Mesenteric fat pad (tissue), 1 donor: Measurements from ENCODE around the gene ATP11B. TPM values are rescaled to one million over a fixed set of nuclear protein-coding genes. Genes with fewer than 3 reads are reported as not detected.
"Not testable (repeated sequence)": the region's sequence is repeated elsewhere in the genome, so short reads cannot be mapped to it uniquely, and the experiment has no call there.

Experiments used
- DNase-seq: peaks from one replicate; pipeline ENCODE4 v3.0.0-alpha.2; 2020; ENCODE audit warnings: low spot score
- total RNA-seq: library from RNA; stranded (reverse); fragmentation: NEBNext Ultra II Directional; extraction: Animal tissue kit (Norgen Biotek cat#: 25700); gene quantifications from one replicate; pipeline ENCODE4 v1.2.1, GENCODE V29; 2021
- donor health status: DM: yes; HTN: yes; CAD: no.

The ATP11B gene
- total RNA-seq, 1 donor from 2014 or later = 82.5 TPM

DNA sequence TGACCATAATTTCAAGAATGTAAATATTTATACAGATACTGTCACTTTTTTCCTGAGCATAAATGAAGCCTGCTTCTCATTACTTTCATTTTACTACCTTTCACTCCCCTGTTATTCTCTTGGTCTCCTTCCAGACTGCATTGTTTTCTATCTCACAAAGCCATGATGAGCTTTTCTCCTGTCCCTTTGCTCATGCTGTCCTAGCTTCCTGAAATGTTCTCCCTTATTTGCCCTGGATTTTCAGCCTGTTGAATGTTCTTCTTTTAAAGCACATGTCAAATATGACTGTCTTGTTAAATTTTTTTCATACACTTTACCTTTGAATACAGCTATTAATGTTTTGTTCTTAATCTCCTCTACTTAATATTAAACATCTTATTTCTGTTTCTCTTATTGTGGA is 31.7 kb downstream of the ATP11B start:
- DNase-seq = no peak

DNA sequence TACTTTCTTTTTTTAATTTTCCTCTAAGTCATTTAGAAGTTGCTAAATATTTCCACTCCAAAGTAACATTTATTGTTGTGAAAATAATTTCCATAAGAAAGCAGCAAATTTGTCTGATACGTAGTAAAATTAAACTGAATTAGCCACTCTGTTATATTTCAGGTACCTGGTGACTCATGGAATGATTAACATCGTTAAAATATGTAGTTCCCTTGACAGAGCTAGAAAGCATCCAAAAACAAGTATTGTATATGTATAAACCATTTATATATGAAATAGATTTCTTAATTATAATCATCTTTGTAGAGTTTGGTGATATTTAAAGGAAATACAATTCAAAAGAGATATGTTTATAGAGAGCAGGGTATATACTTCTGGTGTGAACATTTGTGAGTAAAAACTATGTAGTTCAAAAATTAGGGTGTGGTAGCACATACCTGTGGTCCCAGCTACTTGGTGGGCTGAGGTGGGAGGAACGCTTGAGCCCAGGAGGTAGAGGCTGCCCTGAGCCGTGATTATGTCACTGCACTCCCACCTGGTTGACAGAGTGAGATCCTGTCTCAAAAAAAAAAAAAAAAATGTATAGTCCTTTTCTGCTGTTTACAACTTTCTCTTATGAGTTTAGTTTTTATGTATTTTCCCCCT is 36.6 kb downstream of the ATP11B start:
- no peak for DNase-seq

GRCh38 chr3:182837855-182838454 is 44.7 kb downstream of the ATP11B start:
- DNase-seq = no peak

DNA sequence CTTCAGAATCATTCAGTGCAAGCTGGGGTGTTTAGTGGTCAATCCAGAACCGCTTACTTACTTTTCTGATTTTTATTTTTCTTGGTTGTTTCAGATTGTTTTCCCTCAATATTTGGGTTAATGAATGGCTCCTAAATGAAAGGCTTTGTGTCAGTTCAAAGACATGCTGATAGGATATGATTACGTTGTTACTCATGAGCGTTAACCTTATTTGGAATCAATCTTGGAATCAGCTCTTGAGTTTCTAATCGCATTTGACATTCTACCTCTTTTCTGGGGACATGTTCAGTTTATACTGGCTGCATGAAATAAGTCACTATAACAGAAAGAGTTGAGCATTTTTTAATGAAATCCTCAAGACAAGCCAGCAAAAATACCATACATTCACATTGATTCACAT is 50.2 kb downstream of the ATP11B start:
- DNase-seq = no peak

- no peak for DNase-seq
Observed at GRCh38 chr3:182848906-182849305, 55.6 kb downstream of the ATP11B start.

DNA sequence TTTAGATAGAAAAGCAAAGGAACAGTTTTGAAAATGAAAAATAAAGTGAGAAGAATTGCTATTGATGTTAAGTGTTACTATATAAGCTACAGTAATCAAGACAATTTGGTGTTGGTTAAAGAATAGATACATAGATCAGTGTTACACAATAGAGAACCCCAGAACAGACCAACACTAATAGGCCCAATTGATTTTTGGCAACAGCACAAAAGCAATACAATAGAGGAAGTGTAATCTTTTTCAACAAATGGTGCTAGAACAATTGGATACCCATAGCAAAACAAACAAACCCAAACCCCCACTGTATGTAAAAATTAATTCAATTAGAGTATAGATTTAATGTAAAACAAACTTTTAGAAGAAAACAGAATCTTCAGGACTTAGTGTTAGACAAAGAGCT is 61.8 kb downstream of the ATP11B start:
- no peak for DNase-seq

DNA sequence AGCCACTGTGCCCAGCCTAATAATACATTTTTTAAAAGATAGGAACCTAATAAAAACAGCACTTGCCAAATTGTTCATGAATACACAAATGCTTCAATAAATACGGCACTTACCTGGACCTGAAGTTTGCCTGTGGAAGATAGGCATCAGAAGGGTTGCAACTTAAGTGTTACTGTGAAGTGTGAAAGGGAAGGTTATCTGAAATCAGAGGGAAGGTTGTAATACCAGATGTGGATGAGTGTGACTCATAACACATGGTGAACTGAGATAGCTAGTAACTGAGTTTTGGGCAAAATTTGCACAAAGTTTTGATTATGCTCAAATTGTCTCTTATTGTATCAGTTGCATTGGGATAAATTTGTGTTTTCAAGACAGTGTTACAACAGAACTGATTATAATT is 68.0 kb downstream of the ATP11B start:
- DNase-seq = no peak

DNA sequence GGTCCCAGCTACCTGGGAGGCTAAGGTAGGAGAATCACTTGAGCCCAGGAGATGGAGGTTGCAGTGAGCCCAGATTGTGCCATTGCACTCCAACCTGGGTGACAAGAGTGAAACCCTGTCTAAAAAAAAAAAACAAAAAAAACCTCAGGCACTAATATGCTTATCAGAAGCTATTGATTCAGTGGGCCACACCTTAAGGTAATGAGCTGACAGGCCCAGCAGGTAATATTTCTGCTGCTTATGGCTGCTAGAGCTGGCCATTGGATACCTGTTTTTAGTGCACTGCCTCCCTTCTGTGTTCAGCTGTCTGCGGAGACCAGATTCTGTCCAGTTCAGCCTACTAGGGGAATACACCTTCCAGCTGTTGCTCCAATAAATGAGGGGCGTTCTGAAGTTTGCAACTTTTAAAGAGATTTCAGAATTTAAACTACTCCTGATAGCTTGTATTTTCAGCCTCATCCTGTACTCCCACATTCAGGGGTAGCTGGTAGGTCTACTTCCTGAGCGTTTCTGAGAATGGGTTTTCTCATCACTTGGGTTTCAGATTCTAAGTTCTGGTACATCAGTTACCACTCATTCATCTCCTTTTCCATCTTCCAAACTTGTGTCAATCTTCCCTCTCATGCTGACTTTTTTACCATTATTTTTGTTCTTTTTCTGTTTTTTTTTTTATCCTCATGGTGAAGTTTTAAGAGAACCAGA is 69.0 kb downstream of the ATP11B start:
- no peak for DNase-seq

- DNase-seq = no peak
Observed at GRCh38 chr3:182869059-182869458, 75.8 kb downstream of the ATP11B start.

DNA sequence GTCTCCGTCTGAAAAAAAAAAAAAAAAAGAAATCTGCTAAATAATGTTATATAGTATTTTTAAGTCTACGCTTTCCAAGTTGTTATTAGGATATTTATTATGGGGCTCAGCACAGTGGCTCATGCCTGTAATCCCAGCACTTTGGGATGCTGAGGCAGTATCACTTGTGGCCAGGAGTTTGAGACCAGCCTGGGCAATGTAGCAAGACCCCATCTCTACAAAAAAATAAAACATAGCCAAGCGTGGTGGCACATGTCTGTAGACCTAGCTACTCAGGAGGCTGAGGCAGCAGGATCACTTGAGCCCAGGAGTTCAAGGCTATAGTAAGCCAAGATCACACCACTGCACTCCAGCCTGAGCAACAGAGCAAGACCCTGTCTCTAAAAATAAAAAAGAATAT is 77.6 kb downstream of the ATP11B start:
- DNase-seq = not testable (repeated sequence)

- DNase-seq = no peak
Observed at GRCh38 chr3:182879031-182879611, 85.8 kb downstream of the ATP11B start.

DNA sequence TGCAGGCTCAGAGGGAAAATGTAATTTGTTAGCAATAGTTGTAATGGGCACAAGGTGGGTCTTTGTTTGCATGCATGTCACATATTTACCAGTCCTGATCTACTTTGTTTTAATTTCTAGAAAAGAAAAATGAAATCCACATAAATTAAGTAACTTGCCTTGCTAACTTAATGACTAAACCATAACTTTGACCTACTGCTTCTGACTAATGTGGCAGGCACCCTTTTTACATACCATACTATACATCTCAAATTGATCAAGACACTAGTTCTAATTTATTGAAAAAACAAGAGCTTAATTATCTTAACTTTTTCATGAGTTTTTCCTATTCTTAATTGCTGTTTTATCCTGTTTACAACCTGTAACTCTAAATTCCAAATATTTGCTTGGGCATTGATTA is 93.2 kb downstream of the ATP11B start:
- no peak for DNase-seq

- no peak for DNase-seq
Observed at GRCh38 chr3:182889948-182890629, 96.8 kb downstream of the ATP11B start.

DNA sequence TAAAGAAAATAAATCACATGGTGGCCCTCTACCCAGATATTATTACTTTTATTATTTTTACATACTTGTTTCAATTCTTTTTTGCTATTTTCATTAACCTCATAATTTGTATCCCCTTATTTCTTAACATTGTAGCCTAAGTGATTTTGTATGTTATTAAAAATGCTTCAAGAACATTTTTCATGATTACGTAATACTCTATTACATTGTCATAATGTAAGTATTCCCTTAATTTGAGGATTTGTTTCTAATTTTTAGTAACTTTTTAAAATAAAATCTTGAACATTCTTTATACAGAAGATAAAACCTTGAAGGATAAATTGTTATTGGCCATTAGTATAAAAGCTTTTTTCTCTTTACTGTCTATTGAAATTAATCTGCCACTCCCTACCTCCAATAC is 98.1 kb downstream of the ATP11B start:
- no peak for DNase-seq

DNA sequence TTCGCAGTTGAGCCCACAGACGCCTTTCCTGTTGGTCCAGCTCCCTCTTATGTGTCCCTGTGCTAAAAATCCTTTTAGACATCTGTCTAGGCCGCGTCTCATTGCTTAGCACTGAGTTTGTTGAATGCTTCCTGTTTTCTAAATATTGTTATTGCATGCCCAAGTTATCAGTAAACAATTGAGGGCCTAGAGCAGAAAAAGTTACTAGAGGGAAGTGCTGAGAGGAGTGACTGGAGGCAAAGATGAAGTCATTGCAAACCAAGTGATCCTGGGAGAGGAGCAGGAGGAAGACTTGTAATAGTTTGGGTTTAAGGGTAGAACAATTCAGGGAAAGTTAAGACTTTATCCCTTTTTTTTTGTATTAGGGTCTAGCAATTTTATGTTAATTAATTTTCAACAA is 98.9 kb downstream of the ATP11B start:
- DNase-seq = no peak

DNA sequence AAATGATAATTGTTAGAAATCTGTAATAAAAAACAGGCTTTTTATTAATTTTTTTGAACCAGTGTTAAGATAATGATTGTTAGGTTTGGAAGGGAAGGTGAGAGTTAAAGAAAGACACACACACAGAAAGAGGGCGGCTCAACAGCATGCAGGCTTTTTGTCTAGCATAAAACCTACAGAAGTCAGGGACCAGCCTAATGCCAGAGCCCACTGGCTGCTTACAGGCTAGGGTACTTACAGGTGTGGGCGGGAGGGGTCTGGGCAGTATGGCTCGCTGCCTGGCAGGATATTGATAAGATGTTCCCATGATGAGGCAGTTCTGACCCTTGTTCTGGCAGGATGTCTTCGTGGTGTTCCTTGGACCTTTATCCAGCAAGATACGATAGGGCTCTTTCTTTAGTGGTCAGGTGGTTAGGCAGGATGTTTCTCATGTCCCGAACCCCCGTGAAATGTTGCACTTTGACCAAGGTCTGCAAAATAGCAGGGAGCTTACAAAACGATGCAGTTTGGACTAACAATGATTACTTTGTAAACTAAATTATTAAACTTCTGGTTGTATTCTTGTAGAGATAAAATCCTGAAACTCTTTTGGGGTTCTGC is 102.3 kb downstream of the ATP11B start:
- no peak for DNase-seq

- no peak for DNase-seq
Observed at GRCh38 chr3:182896553-182896952, 103.2 kb downstream of the ATP11B start.

DNA sequence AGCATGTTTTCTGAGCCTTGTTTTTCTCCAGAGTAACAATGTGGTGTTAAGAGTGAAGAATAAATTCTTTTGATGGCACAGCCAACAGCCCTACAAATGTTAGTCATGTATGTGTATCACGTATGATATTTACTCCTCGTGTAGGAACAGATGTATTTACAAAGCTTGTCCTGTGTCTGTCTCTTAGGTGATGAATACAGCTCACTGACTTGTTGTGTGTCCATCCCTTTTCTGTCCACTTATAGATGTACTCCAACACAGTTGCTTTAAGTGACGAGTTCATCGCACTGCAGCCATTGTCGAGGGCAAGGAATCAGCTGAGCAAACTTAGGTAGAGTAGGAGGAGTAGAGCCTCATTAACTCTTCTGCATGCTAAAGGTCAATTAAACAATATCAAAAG is 108.9 kb downstream of the ATP11B start:
- no peak for DNase-seq

- DNase-seq = no peak
Observed at GRCh38 chr3:182904164-182904563, 110.9 kb downstream of the ATP11B start.

DNA sequence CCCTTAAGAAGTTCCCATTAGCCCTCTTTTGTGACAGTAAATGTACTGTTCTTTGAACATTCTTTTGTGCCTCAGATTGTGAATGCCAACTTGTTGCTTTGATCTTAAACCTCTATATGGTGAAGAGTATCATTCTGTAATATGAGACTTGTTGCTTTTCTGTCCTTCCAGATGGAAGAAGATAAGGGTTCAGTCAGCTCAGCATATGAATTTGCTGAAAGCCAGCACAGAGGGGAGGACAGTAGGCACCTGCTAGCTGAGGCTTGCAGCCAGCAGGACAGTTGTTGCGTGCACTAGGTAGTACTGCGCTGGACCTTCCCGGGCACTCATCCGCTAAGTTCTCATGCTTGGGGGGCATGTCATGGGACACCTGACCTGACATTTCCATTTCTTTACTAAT is 112.3 kb downstream of the ATP11B start:
- DNase-seq = no peak

DNA sequence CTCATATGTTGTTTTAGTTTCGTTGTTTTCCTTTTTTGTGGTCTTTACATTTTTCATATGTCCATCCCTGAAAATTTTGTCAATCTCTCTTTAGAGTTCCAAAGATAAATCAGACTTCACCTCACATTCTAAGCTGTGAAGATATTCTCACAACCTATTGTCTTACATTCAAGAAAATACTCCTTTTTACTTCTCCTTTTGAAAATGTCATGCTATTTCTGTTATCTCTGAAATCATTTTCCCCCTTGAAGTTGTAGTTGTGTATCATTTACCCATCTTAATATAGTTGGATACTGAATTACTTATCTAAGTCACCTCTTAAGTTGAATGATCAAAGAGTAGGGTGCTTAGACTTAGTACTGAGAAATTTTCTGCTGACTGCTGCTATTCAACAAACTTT is 112.7 kb downstream of the ATP11B start:
- no peak for DNase-seq
